ENCODE data around the gene ACADM.
"Not testable (repeated sequence)": the region's sequence is repeated elsewhere in the genome, so short reads cannot be mapped to it uniquely, and the experiment has no call there.

- TF ChIP-seq CTCF, POLR2A (IDR thresholded peaks at IDR 0.05): not testable (repeated sequence)
Observed at GRCh38 chr1:75778694-75779093, 54.2 kb downstream of the ACADM start.

Data from stomach (tissue), 4 donors.